RPMI7951 (cell line): Measurements from ENCODE around the gene OR6S1. TPM values are rescaled to one million over a fixed set of nuclear protein-coding genes. Genes with fewer than 3 reads are reported as not detected.
A peak's percentile ranks its signal among the peaks of the same experiment; 100 is the strongest.

Experiments used
- DNase-seq: peaks from one replicate; pipeline ENCODE4 v3.0.0-alpha.2; 2012; ENCODE audit warnings: low read depth
- total RNA-seq: library from RNA; depleted of rRNA; stranded (reverse); fragments of >200 nt; shearing (Covaris generic); gene quantifications from 2 replicates; pipeline ENCODE4 v1.2.3, GENCODE V29; 2014; rRNA removed

The OR6S1 gene
- total RNA-seq, result not detected in 2 replicates

GRCh38 chr14:20641591-20641990 lies at the start of gene OR6S1:
OR6S1 (minus strand) TSS chr14:20641691; CDS start chr14:20641691, 0 bp downstream.
- DNase-seq, result no peak

- peak; percentile 63 for DNase-seq
Observed at GRCh38 chr14:20690848-20691640, 49.6 kb upstream of the OR6S1 start.

- DNase-seq, result no peak
Observed at GRCh38 chr14:20688167-20688839, 46.8 kb upstream of the OR6S1 start, which contains the start of gene ANG. ANG (plus strand) TSS chr14:20688764; CDS start chr14:20693565, 4,801 bp downstream.

- DNase-seq, result no peak
Observed at GRCh38 chr14:20687362-20688166, 46.1 kb upstream of the OR6S1 start.

DNA sequence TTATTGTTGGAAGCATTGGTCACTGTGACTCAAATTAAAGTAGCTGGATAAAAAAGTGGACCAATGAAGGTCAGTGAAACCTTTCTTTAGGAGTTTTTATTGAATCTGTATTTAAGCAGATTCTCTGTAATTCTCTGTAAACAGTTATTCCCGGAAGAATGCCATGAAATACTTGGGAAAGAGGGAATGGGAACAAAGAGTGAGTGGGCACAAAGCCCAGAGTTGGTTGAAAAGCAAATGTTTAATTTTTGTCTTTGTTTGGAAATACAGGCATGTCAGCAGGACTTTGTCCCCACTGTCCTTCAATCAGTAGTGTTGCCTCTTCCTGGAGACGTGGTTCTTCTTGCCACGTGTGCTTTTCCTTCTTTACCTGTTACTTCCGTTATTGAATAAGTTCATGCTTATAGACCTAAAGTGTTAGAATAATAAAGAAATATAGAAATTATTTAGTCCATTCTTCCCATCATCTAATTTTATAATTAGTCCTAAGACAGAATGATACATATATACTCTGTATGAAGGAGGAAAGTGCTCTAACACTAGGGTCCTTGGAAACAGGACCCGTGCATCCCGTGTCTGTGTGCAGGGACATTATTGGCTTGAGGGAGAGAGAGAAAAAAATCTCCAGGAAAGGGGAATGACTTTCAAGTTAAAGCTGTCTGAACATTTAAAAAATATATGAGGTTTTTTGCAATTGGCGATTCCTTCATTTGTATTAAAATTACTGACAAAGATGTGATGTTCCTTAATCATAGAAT lies 45.1 kb upstream of the OR6S1 start:
- no peak for DNase-seq

GRCh38 chr14:20684662-20685456 lies 43.4 kb upstream of the OR6S1 start:
- peak; percentile 60 for DNase-seq

DNA sequence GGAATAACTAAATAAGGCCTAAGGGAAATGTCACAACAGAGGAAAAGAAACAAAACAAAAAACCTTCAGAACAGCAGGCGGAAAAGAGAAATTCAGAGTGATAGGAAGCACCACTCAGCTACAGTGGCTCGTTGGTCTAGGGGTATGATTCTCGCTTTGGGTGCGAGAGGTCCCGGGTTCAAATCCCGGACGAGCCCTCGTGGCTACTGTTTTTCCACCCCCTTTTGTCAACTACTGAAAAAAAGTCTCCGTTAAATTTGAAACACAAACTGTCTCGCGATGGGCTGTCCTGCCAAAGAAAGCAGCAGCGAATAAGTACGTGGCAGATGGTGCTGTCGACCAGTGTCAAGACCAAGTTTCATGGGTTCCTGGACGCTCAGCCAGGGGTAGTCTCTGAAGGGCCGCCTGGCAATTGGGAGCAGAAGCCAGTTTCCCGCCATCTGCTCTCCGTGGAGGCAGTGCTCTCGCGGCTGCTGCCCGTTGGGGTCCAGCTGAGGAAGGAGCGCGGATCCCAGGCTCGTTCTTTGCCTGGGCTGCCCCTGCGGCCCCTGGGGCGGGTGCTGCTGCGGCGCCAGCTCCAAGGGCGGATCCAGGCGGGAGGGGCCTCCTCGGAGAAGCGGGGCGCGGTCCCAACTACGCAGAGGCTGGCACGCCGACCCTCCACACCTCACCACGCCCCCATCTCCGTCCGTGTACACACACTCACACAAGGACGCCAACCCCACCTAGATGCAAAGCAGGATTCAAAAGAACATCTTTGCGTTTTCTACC lies 42.6 kb upstream of the OR6S1 start, which contains the start of gene RNASE4:
RNASE4 (plus strand) TSS at position 670 of the 771 bp plus-strand sequence. CDS start 14,812 bp downstream, outside the sequence.
- DNase-seq, result peak; percentile 86

DNA sequence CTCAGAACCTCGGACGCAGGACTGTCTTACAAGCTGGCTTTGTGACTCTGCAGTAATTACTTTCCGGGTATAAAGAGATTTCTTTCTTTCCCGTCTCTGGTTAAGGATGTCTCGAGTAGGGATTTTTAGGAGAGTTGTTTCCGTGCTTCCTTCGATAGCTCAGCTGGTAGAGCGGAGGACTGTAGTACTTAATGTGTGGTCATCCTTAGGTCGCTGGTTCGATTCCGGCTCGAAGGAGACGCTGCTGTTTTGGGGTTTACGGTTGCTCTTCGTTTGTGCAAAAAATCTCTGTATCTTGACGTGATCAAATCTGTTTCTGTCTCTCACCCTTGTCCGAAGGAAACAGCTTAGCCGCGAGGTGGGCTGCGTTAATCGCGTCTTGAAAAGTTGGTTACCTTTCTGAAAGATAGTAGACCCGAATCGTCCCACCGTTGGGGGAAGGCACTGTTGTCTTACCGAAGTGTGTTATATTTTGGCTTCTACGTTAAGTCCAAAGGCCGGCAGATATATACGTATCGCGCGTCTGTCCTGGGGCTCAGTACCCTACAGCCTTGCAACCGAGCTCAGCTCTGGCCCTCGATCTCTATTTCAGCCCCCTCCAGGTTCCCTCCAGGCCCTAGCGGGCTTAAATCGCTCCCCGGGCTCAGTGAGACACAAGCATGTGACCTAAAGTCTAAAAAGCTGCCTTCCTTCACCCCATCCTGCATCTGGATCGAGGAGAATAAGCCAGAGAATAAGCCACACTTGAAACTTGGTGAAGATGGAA lies 41.8 kb upstream of the OR6S1 start:
- peak; percentile 82 for DNase-seq

GRCh38 chr14:20682435-20683124 lies 41.1 kb upstream of the OR6S1 start:
- peak; percentile 90 for DNase-seq

DNA sequence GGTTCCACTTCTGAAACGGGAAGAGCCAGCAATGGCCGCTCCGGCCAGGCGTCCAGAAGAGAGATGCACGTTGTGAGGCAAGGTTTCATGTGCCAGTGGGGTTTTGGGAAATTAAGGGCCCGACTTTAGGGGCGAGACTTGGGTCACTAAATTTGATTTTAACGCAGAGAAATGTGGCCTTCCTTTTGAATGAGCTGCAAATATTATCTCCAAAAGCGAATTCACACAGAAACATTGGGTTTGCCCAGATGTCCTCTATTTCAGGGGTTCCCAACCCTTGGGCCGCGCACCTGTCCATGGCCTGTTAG lies 40.6 kb upstream of the OR6S1 start:
- no peak for DNase-seq

DNA sequence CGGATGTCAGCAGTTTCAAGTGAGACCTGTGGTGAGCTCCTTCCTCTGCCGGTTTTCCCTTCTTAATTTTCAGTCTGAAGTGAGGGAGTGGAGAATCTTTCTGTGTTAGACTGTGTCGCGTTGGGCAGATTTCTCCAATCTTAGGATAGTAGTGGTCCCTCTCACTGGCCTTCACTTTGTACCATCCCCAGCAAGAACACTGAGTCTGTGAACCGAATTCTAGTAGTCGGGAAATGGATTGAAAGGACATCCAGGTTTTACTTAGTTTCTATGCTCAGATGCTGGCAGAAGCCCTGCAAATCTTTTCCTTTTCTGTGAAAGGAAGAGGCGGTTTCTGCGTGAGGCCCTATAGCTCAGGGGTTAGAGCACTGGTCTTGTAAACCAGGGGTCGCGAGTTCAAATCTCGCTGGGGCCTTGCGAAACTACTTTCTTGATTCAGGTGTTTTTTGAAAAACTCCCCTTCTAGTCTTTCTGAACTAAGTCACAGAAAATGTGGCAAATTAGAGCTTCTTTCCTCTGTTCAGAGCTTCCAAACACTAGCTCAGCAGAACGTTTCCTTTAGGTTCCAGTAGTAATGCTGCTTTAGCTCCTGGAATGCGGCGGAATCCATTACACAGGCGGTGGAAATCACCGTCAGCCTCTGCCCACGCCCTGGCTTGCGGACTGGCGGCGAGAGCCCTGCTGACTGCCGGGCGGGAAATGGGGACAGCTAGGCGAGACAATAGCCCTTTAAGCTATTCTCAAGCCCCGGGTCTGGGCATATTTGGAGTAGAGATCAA lies 40.0 kb upstream of the OR6S1 start:
- DNase-seq, result peak; percentile 81

- DNase-seq, result no peak
Observed at GRCh38 chr14:20680843-20681347, 39.4 kb upstream of the OR6S1 start.

DNA sequence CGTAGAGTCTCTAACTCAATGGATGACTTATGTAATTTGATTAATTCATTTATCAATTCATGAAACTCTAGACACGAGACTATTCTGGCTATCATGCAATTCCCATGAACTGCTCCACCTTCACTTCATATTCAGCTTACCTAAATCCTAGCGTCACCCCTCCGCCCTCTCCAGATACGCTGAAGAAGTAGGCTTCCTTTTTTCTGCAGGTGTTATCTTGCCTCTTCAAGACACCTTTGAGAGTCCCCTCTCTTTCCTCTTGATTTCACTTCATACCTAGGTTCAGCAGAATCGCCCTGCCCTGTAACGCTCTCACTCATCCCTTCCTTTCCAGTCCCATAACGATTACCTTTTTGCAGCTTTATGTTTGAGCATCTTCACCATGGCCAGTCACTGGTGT lies 38.9 kb upstream of the OR6S1 start:
- DNase-seq, result no peak

GRCh38 chr14:20679907-20680306 lies 38.4 kb upstream of the OR6S1 start:
- peak; percentile 69 for DNase-seq

DNA sequence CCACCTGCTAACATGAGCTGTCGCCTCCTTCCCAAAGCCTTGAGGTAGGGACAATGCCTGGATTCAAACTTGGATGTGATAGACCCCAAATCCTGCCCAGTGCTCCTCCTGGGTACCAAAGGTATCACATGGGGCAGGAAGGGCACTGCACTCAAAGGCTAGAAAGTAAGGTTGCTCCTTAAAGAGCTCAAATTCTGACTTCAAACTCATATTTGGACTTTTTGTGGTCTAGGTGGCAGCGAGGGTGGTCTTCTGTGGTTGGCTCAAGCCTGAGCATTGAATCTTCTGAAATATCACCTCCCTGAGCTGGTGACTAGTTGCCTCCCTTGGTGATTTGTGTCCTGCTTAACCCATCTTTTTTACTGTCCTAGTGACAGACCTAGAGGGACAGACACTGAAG lies 34.6 kb upstream of the OR6S1 start:
- DNase-seq, result no peak

- no peak for DNase-seq
Observed at GRCh38 chr14:20675669-20676068, 34.2 kb upstream of the OR6S1 start.

- no peak for DNase-seq
Observed at GRCh38 chr14:20671597-20672283, 30.2 kb upstream of the OR6S1 start.
